Testis (tissue), 2 donors: ENCODE results near the gene VSIG10L.

Experiments used
- CTCF ChIP-seq, 3 experiments: fragments of 450-650 bp in 2 of 3; fragments of 200-600 bp in 1 of 3; sonication (generic) in 1 of 3; IDR thresholded peaks; one replicate each; pipeline ENCODE4 v1.5.1; 2016 to 2019; ENCODE audit warnings: antibody characterized with exemption in 3 of 3, mild to moderate bottlenecking in 2 of 3, moderate library complexity in 1 of 3
- POLR2A ChIP-seq: fragments of 450-650 bp; IDR thresholded peaks from one replicate; pipeline ENCODE4 v1.6.1; 2017; ENCODE audit warnings: antibody characterized with exemption, mild to moderate bottlenecking, moderate library complexity

GRCh38 chr19:51346742-51347141 lies 4.8 kb upstream of the VSIG10L start:
- TF ChIP-seq CTCF (IDR thresholded peaks at IDR 0.05) (no peak), POLR2A (no peak)
